HG03565 (cell line): ENCODE measurements around the gene KRTAP10-9.
"Not testable (repeated sequence)": the region's sequence is repeated elsewhere in the genome, so short reads cannot be mapped to it uniquely, and the experiment has no call there.

Experiments
- ATAC-seq: cut with Tn5 transposase; IDR thresholded peaks from one replicate; pipeline ENCODE4 v1.9.1; 2021; ENCODE audit warnings: mild to moderate bottlenecking, moderate library complexity; ENCODE audit not compliant: unreplicated experiment

KRTAP10-9 gene

GRCh38 chr21:44658913-44659595 lies 32.2 kb downstream of the KRTAP10-9 start:
- ATAC-seq, result no peak

GRCh38 chr21:44661567-44661966 lies 34.7 kb downstream of the KRTAP10-9 start:
- not testable (repeated sequence) for ATAC-seq

- no peak for ATAC-seq
Observed at GRCh38 chr21:44664691-44665090, 37.8 kb downstream of the KRTAP10-9 start.

- ATAC-seq, result no peak
Observed at GRCh38 chr21:44666401-44667320, 39.8 kb downstream of the KRTAP10-9 start, which contains the start of gene KRTAP12-2. TSS of gene KRTAP12-2 (minus strand) at chr21:44666927. CDS start at chr21:44666886, 41 bp downstream.

- ATAC-seq, result no peak
Observed at GRCh38 chr21:44667612-44668011, 40.7 kb downstream of the KRTAP10-9 start.

GRCh38 chr21:44670642-44671432 lies 43.9 kb downstream of the KRTAP10-9 start:
- no peak for ATAC-seq

GRCh38 chr21:44671911-44672310 lies 45.0 kb downstream of the KRTAP10-9 start:
- ATAC-seq, result no peak

- ATAC-seq, result no peak
Observed at GRCh38 chr21:44677881-44678280, 51.0 kb downstream of the KRTAP10-9 start.
